IPS-18a (cell line): Measurements from ENCODE around the gene APOA1.

Source experiments
- H3K27ac ChIP-seq: one replicate; pipeline ENCODE4 v1.5.1; 2013; ENCODE audit warnings: low read length
- H3K27me3 ChIP-seq: one replicate; pipeline ENCODE4 v1.6.1; 2013; ENCODE audit warnings: mild to moderate bottlenecking, low read length; ENCODE audit not compliant: control insufficient read depth, insufficient read depth
- H3K36me3 ChIP-seq: one replicate; pipeline ENCODE4 v1.6.1; 2013; ENCODE audit warnings: low read depth, low read length; ENCODE audit not compliant: control insufficient read depth
- H3K4me1 ChIP-seq: one replicate; pipeline ENCODE4 v1.6.1; 2013; ENCODE audit warnings: low read depth, low read length; ENCODE audit not compliant: control insufficient read depth
- H3K4me3 ChIP-seq: one replicate; pipeline ENCODE4 v1.5.1; 2013; ENCODE audit warnings: low read length
- H3K9ac ChIP-seq: one replicate; pipeline ENCODE4 v1.6.1; 2013; ENCODE audit warnings: mild to moderate bottlenecking, low read length, moderate library complexity
- H3K9me3 ChIP-seq: one replicate; pipeline ENCODE4 v1.6.1; 2013; ENCODE audit warnings: low read depth, low read length; ENCODE audit not compliant: control insufficient read depth

APOA1 gene

DNA sequence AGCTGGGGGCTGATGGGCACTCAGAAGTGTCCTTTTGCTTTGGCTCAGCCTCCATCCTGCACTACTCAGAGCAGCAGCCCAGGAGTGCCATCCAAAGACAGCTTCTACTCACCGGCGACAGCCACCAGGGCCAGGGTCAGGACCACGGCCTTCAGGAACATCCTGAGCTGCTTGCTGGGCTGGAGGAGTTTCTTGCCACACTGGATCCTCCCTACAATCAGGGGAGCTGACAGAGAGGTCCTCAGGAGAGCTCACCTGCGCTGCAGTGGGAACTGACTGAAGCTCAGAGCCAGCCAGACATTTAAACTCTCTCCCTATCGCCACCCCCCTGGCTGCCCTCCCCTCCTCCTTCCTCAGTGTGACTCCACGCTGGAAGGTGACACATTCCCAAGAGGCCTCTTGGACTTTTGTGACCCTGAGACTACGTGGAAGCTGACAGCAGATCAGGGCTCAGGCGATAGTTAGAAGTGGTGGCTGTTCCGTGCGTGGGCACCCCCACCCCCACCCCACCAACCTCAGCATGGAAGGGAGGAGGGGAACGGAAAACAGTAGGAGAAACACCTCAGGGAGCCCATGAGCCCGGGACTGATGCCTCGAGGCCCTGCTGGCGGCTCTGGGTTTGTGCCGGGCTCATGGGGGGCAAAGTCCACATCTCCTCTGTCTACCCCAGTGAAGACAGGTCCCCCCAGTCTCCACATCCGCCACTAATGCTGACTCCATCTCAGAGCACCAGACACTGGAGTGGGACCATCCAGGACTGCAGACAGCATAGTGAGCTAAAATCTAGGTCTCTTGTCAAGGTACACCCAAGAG lies 14.2 kb downstream of the APOA1 start, which contains the start of gene APOA4:
APOA4 (minus strand) TSS at position 274 of the 813 bp plus-strand sequence; CDS start at position 161, 113 bp downstream.
- no peaks in the 10 kb centered on the region for H3K9me3 ChIP-seq
- no peaks in the 10 kb centered on the region for H3K27me3 ChIP-seq
- H3K27ac ChIP-seq: no peak within 1 kb of the TSS
- no peaks in the 10 kb centered on the region for H3K36me3 ChIP-seq
- no peak within 1 kb of the TSS for H3K4me3 ChIP-seq
- no peak within 1 kb of the TSS for H3K9ac ChIP-seq
- no peaks in the 10 kb centered on the region for H3K4me1 ChIP-seq

- no peak overlapping the region for H3K4me3 ChIP-seq
- H3K27ac ChIP-seq: no peak overlapping the region
- no peaks in the 10 kb centered on the region for H3K36me3 ChIP-seq
- H3K9me3 ChIP-seq: no peaks in the 10 kb centered on the region
- H3K9ac ChIP-seq: no peak overlapping the region
- H3K27me3 ChIP-seq: no peaks in the 10 kb centered on the region
- no peaks in the 10 kb centered on the region for H3K4me1 ChIP-seq
Observed at GRCh38 chr11:116822575-116822974, 14.8 kb downstream of the APOA1 start.

DNA sequence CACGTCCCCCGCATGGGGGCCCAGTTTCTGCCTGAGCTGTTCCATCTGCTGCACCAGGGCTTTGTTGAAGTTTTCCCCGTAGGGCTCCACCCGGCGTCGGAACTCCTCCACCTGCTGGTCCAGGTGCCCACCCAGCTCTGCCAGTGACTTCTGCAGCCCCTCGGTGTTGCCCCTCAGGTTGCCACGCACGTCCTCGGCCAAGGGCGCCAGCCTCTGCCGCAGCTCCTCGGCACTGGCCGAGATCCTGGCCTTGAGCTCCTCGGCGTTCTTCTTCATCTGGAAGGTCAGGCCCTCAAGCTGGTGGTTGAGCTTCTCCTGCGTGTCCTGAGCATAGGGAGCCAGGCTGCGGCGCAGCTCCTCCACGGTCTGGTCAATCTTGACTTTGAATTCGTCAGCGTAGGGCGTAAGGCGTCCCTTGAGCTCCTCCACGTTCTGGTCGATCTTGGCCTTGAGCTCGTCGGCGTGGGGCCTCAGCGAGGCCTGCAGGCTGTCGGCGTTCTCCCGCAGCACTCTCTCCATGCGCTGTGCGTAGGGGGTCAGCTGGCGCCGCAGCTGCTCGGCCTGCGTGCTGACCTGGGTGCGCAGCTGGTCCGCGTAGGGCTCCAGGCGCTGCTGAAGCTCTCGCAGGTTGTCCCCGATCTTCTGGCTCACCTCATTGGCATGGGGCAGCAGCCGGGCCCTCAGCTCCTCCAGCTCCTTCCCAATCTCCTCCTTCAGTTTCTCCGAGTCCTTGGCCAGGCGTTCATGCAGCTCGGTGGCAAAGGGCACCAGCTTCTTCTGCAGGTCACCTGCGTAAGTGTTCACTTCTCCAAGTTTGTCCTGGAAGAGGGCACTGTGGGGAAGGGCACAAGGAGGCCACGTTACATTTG lies 16.1 kb downstream of the APOA1 start:
- no peak overlapping the region for H3K9ac ChIP-seq
- H3K4me3 ChIP-seq: no peak overlapping the region
- H3K4me1 ChIP-seq: no peaks in the 10 kb centered on the region
- H3K27me3 ChIP-seq: no peaks in the 10 kb centered on the region
- H3K27ac ChIP-seq: no peak overlapping the region
- H3K9me3 ChIP-seq: no peaks in the 10 kb centered on the region
- H3K36me3 ChIP-seq: no peaks in the 10 kb centered on the region

GRCh38 chr11:116819049-116819448 lies 18.4 kb downstream of the APOA1 start:
- H3K4me3 ChIP-seq: no peak overlapping the region
- H3K27ac ChIP-seq: no peak overlapping the region
- no peaks in the 10 kb centered on the region for H3K4me1 ChIP-seq
- no peaks in the 10 kb centered on the region for H3K9me3 ChIP-seq
- no peaks in the 10 kb centered on the region for H3K36me3 ChIP-seq
- no peaks in the 10 kb centered on the region for H3K27me3 ChIP-seq
- H3K9ac ChIP-seq: no peak overlapping the region

GRCh38 chr11:116814502-116814901 lies 22.9 kb downstream of the APOA1 start:
- Histone ChIP-seq H3K4me1 (no peaks in the 10 kb centered on the region), H3K27ac (no peak overlapping the region), H3K4me3 (no peak overlapping the region), H3K9ac (no peak overlapping the region), H3K9me3 (no peaks in the 10 kb centered on the region), H3K27me3 (no peaks in the 10 kb centered on the region), H3K36me3 (no peaks in the 10 kb centered on the region)

DNA sequence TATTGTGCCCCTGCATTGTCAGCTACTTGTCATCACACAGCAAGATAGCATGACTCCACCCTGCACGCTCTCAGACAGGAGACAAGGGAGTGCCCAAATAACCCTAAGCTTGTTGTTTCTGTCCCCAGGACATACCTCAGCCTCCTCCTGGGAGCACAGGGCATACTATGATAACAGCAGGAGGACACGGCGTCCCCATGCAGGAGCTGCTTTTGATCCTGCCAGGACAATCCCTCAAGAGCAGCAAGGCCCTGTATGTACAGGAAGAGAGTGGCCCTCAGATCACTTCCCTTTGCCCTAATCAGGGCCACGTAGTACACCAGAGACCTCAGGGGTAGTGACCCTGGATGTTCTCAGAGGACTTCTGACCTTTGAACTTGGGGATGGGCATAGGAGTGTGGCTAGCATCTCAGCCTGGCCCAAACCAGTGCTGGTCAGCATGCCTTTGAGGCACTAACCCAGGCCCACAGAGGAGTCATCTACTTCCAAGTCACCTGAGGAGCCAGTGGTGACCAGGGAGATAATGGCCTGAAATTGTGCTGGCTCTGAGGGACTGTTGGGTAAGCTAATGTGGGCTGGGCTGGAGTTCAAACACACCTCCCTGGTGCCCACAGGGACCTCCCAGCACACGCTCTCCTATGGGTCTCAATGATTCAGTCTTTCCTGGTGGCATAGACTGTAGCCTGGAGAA lies 23.5 kb downstream of the APOA1 start:
- Histone ChIP-seq H3K27ac (no peak overlapping the region), H3K9me3 (no peaks in the 10 kb centered on the region), H3K4me3 (no peak overlapping the region), H3K36me3 (no peaks in the 10 kb centered on the region), H3K27me3 (no peaks in the 10 kb centered on the region), H3K4me1 (no peaks in the 10 kb centered on the region), H3K9ac (no peak overlapping the region)

DNA sequence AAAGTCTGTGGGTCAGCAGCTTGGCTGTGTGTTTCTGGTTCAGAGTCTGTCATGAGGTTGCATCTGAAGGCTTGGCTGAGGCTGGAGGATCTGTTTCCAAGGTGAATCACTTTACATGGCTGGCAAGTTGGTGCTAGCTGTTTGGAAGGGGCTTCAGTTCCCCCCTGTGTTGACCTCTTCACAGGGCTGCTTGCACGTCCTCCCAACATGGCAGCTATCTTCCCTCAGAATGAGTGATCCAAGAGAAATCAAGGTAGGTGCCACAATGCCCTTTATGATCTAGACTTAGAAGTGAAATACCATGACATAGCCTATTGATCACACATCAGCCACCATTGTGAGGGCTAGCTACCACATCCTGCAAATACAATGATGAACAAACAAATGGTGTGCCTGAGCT lies 24.3 kb downstream of the APOA1 start:
- Histone ChIP-seq H3K27me3 (no peaks in the 10 kb centered on the region), H3K9me3 (no peaks in the 10 kb centered on the region), H3K36me3 (no peaks in the 10 kb centered on the region), H3K9ac (no peak overlapping the region), H3K27ac (no peak overlapping the region), H3K4me3 (no peak overlapping the region), H3K4me1 (no peaks in the 10 kb centered on the region)

GRCh38 chr11:116812109-116812508 lies 25.3 kb downstream of the APOA1 start:
- H3K27me3 ChIP-seq: no peaks in the 10 kb centered on the region
- no peaks in the 10 kb centered on the region for H3K4me1 ChIP-seq
- no peak overlapping the region for H3K27ac ChIP-seq
- H3K36me3 ChIP-seq: no peaks in the 10 kb centered on the region
- no peak overlapping the region for H3K9ac ChIP-seq
- H3K4me3 ChIP-seq: no peak overlapping the region
- no peaks in the 10 kb centered on the region for H3K9me3 ChIP-seq

GRCh38 chr11:116811194-116811593 lies 26.2 kb downstream of the APOA1 start:
- H3K9me3 ChIP-seq: no peaks in the 10 kb centered on the region
- H3K9ac ChIP-seq: no peak overlapping the region
- H3K4me3 ChIP-seq: no peak overlapping the region
- H3K27me3 ChIP-seq: no peaks in the 10 kb centered on the region
- H3K36me3 ChIP-seq: no peaks in the 10 kb centered on the region
- H3K27ac ChIP-seq: no peak overlapping the region
- no peaks in the 10 kb centered on the region for H3K4me1 ChIP-seq

DNA sequence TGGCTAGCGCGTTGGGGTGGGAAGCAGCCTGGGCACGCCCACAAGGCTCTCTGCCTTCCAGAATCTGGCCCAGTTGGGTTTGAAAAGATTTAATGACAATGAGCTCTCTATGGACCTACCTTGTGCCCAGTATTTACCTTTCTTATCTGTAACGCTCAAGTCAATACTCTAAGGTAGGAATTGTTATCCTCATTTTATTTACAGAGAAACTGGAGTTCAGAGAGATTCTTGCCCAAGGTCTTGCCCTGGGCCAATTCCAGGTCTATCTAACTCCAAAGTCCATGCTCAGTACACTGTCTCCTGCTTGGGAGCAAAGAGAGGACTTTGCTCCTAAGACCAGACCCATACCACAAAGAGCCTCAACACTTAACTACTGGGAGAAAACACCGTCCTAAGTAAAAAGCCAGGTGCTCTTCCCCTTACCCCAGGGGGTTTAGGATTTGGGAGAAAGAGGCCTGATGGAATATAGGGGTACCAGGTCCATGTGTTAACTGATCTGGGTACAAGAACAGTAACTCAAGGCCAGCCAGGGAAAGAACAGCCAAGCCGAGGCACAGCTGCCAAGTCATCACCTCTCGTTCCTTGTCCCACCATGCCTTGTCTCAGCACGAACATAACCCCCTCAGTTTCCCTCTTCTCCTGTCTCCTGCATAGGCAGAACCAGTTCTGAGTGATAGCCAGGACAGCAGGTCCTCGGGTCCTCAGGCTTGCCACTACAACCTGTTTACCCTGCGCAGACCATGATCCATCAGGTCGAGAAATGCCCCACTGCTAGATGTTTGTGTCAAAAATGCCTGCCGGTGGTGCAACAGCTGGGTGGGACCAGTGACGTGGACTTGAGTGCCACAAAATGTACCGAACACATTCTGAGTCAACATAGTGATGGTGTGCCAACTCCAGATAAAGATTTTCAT lies 28.9 kb downstream of the APOA1 start:
- Histone ChIP-seq H3K9ac (no peak overlapping the region), H3K9me3 (no peaks in the 10 kb centered on the region), H3K4me3 (no peak overlapping the region), H3K27me3 (no peaks in the 10 kb centered on the region), H3K4me1 (no peaks in the 10 kb centered on the region), H3K27ac (no peak overlapping the region), H3K36me3 (no peaks in the 10 kb centered on the region)
